ENCODE results near the gene METTL9. TPM values are rescaled to one million over a fixed set of nuclear protein-coding genes. Genes with fewer than 3 reads are reported as not detected.

The METTL9 gene
- total and polyA plus RNA-seq, 8 donors = 34.4 to 879 (median 84.8) TPM

DNA sequence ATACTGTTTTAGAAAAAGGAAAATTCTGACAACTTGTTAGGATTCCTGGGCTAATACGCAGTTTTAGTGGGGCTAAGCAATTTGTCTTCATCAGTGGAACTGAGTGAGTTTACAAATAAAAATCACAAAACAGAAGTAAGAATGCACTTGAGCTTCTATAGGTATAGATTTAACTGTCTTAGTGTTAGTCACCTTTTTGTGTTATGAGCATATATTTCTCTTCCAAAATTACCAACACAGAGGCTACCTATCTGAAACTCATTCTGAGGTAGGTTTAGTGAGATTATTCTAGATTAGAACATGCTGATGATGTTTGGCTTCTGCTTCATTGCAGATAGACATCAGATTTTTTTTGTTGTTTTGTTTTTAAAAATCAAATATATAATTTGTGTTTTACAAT lies 23.2 kb downstream of the METTL9 start:
- WGBS, 5 donors = 86 to 100% (median 93%) methylated on average over 1 of the region's 1 CpG
- DNase-seq = no peak
- H3K4me1 ChIP-seq = peaks cover 0 to 40% (median 0%) of the 10 kb centered on the region in 4 donors
- intact Hi-C loops (cut with DNase I; ENCODE audit: low total_unique reads) = no loop called here
- H3K27ac ChIP-seq = no peak overlapping the region
- no peaks in the 10 kb centered on the region for H3K9me3 ChIP-seq
- peaks cover 11 to 69% (median 54%) of the 10 kb centered on the region in 4 donors for H3K36me3 ChIP-seq
- H3K4me3 ChIP-seq = no peak overlapping the region
- TF ChIP-seq CTCF (IDR thresholded peaks at IDR 0.05) = no peak
- no peak for TF ChIP-seq POLR2A (IDR thresholded peaks at IDR 0.05)
- TF ChIP-seq POLR2AphosphoS5 (IDR thresholded peaks at IDR 0.05) = no peak
- TF ChIP-seq EP300 (IDR thresholded peaks at IDR 0.05) = no peak
- no peaks in the 10 kb centered on the region for H3K27me3 ChIP-seq

GRCh38 chr16:21625026-21625425 lies 25.6 kb downstream of the METTL9 start:
- 65 to 92% (median 87%) methylated on average over 1 of the region's 1 CpG for WGBS, 5 donors
- Histone ChIP-seq H3K27me3 (no peaks in the 10 kb centered on the region), H3K9me3 (no peaks in the 10 kb centered on the region), H3K4me3 (no peak overlapping the region), H3K4me1 (peaks cover 0 to 31% (median under 1%) of the 10 kb centered on the region in 4 donors), H3K27ac (no peak overlapping the region), H3K36me3 (peaks cover 16 to 69% (median 62%) of the 10 kb centered on the region in 4 donors)
- TF ChIP-seq POLR2AphosphoS5 (IDR thresholded peaks at IDR 0.05) (no peak), POLR2A (IDR thresholded peaks at IDR 0.05) (no peak), CTCF (IDR thresholded peaks at IDR 0.05) (no peak), EP300 (IDR thresholded peaks at IDR 0.05) (no peak)
- intact Hi-C loops (cut with DNase I; ENCODE audit: low total_unique reads) = no loop called here
- DNase-seq = no peak

- H3K4me3 ChIP-seq = no peak overlapping the region
- peaks cover 0 to 34% (median 11%) of the 10 kb centered on the region in 4 donors for H3K4me1 ChIP-seq
- no peaks in the 10 kb centered on the region for H3K9me3 ChIP-seq
- TF ChIP-seq POLR2AphosphoS5 (IDR thresholded peaks at IDR 0.05) (no peak), EP300 (IDR thresholded peaks at IDR 0.05) (no peak), POLR2A (IDR thresholded peaks at IDR 0.05) (no peak), CTCF (IDR thresholded peaks at IDR 0.05) (no peak)
- peaks cover 20 to 70% (median 67%) of the 10 kb centered on the region in 4 donors for H3K36me3 ChIP-seq
- H3K27me3 ChIP-seq = no peaks in the 10 kb centered on the region
- intact Hi-C loops (cut with DNase I; ENCODE audit: low total_unique reads) = no loop called here
- peak overlapping the region in 2 of 5 donors; percentile 19 to 48 for H3K27ac ChIP-seq
- 54 to 78% (median 74%) methylated on average over 6 of the region's 6 CpGs for WGBS, 5 donors
- peak in 1 of 2 donors; percentile 67 for DNase-seq
These were observed 27.4 kb downstream of the METTL9 start for GRCh38 chr16:21626659-21627277.

DNA sequence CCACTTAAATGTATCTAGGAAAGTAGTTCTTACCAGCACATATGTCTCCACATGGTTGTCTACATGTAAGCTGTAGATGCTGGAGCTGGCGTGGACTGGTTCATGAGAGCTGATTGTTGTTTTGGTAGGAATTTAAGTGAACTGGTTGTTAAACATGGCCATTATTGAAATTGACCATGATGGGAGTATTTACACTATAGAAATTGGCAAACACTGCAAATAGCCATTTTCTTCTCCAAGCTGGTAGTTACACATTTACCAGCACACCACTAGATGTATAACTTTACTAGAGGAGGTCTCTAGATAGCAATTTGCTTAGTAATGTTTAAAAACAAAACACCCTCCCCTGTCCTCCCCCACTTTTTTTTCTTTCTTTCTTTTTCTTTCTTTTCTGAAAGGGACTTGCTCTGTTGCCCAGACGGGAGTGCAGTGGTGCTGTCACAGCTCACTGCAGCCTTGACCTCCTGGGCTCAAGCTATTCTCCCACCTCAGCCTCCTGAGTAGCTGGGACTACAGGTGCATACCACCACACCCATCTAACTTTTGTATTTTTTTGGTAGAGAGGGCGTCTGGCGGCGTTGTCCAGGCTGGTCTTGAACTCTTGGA lies 28.8 kb downstream of the METTL9 start:
- TF ChIP-seq EP300 (IDR thresholded peaks at IDR 0.05) (no peak), POLR2AphosphoS5 (IDR thresholded peaks at IDR 0.05) (no peak), CTCF (IDR thresholded peaks at IDR 0.05) (no peak), POLR2A (IDR thresholded peaks at IDR 0.05) (no peak)
- no peaks in the 10 kb centered on the region for H3K27me3 ChIP-seq
- peaks cover 20 to 70% (median 66%) of the 10 kb centered on the region in 4 donors for H3K36me3 ChIP-seq
- H3K9me3 ChIP-seq = no peaks in the 10 kb centered on the region
- no peak for DNase-seq
- intact Hi-C loops (cut with DNase I; ENCODE audit: low total_unique reads) = no loop called here
- H3K27ac ChIP-seq = no peak overlapping the region
- WGBS, 5 donors = 95 to 97% (median 96%) methylated on average over 5 of the region's 5 CpGs
- H3K4me1 ChIP-seq = peaks cover 0 to 35% (median 11%) of the 10 kb centered on the region in 4 donors
- H3K4me3 ChIP-seq = no peak overlapping the region

All from stomach (tissue), 9 donors.